Neural cell (in vitro differentiated cells): ENCODE results near the gene FAM193A.
"Not testable (repeated sequence)": the region's sequence is repeated elsewhere in the genome, so short reads cannot be mapped to it uniquely, and the experiment has no call there.

ENCODE experiments used
- EP300 ChIP-seq: fragments of 450-650 bp; conservative IDR thresholded peaks from 2 replicates; pipeline ENCODE4 v1.6.1; 2014; ENCODE audit warnings: antibody characterized with exemption, mild to moderate bottlenecking, moderate library complexity; ENCODE audit not compliant: poor library complexity, severe bottlenecking
- EZH2 ChIP-seq: fragments of 200-600, 300-800 bp; shearing (Covaris generic), sonication (generic); IDR thresholded peaks from 2 replicates; pipeline ENCODE4 v1.6.1; 2014; ENCODE audit warnings: antibody characterized with exemption, low read length, borderline replicate concordance, mild to moderate bottlenecking; ENCODE audit not compliant: insufficient read depth, poor library complexity, severe bottlenecking
- MXI1 ChIP-seq: fragments of 450-650 bp; conservative IDR thresholded peaks from 2 replicates; pipeline ENCODE4 v1.6.1; 2014; ENCODE audit warnings: antibody characterized with exemption, mild to moderate bottlenecking; ENCODE audit not compliant: poor library complexity, severe bottlenecking
- POLR2AphosphoS5 ChIP-seq: IDR thresholded peaks from 2 replicates; pipeline ENCODE4 v1.6.1; 2012
- RAD21 ChIP-seq: fragments of 450-650 bp; conservative IDR thresholded peaks from 2 replicates; pipeline ENCODE4 v1.6.1; 2014; ENCODE audit warnings: antibody characterized with exemption, mild to moderate bottlenecking, moderate library complexity
- REST ChIP-seq: IDR thresholded peaks from 2 replicates; pipeline ENCODE4 v1.6.1; 2012; ENCODE audit warnings: borderline replicate concordance
- SMC3 ChIP-seq: fragments of 450-650 bp; conservative IDR thresholded peaks from 2 replicates; pipeline ENCODE4 v1.6.1; 2014; ENCODE audit warnings: antibody characterized with exemption, mild to moderate bottlenecking, moderate library complexity; ENCODE audit not compliant: poor library complexity
- TAF1 ChIP-seq: IDR thresholded peaks from 2 replicates; pipeline ENCODE4 v1.6.1; 2012; ENCODE audit warnings: low read depth
- TF ChIP-seq, protein P1 (sequence below): fragments of 450-650 bp; IDR thresholded peaks from 2 replicates; pipeline ENCODE4 v1.5.1; 2014; ENCODE audit warnings: antibody characterized with exemption, mild to moderate bottlenecking, moderate library complexity; ENCODE audit not compliant: poor library complexity, severe bottlenecking

GRCh38 chr4:2636994-2637393, 100.5 kb downstream of the FAM193A start:
- TF ChIP-seq, protein P1, sequence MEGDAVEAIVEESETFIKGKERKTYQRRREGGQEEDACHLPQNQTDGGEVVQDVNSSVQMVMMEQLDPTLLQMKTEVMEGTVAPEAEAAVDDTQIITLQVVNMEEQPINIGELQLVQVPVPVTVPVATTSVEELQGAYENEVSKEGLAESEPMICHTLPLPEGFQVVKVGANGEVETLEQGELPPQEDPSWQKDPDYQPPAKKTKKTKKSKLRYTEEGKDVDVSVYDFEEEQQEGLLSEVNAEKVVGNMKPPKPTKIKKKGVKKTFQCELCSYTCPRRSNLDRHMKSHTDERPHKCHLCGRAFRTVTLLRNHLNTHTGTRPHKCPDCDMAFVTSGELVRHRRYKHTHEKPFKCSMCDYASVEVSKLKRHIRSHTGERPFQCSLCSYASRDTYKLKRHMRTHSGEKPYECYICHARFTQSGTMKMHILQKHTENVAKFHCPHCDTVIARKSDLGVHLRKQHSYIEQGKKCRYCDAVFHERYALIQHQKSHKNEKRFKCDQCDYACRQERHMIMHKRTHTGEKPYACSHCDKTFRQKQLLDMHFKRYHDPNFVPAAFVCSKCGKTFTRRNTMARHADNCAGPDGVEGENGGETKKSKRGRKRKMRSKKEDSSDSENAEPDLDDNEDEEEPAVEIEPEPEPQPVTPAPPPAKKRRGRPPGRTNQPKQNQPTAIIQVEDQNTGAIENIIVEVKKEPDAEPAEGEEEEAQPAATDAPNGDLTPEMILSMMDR, result not testable (repeated sequence)
- not testable (repeated sequence) for TF ChIP-seq TAF1, SMC3, EP300, EZH2, MXI1, REST, POLR2AphosphoS5, RAD21
